ENCODE results near the gene PMM2.

The PMM2 gene

DNA sequence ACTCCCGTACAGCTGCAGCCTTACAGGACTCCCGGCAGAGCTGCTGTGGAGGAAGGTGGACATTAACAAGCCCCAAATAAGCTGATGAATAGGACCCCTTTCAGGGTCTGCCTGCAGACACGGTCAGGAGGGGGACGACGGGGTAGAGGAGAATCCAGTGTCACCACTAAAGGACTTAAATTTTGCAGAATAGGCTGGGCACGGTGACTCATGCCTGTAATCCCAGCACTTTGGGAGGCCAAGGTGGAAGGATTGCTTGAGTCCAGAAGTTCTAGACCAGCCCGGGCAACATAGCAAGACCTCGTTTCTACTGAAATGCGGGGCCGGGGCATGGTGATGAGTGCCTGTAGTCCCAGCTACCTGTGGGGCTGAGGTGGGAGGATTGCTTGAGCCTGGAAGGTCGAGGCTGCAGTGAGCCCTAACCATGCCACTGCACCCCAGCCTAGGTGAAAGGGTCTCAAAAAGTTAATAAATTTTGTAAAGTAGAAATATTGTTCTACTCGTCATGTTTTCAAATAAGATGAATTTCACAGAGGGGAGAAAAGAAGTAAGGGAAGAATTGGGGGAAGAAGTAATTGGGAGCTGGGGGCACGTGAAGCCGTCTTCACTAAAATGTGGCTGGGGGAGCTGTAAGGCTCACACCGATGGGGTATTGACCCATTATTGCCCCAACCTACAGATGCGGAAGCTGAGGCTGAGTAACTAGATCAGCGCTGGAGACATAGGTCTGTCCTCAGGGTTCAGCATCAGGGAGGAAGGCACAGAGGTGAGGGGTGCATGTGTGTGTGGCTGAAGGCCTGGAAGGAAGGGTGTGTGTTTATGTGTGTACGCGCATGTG lies 89.2 kb downstream of the PMM2 start:
- Mint-ChIP-seq H3K4me1 (ENCODE audit: low read depth) (peaks cover 11% of the 10 kb centered on the region), H3K27ac (peak overlapping the region; percentile 31), H3K9me3 (ENCODE audit: low read depth) (no peaks in the 10 kb centered on the region), H3K27me3 (no peaks in the 10 kb centered on the region), H3K36me3 (no peaks in the 10 kb centered on the region), H3K4me3 (no peak overlapping the region)

- Mint-ChIP-seq H3K9me3 (ENCODE audit: low read depth) (no peaks in the 10 kb centered on the region), H3K36me3 (no peaks in the 10 kb centered on the region), H3K4me1 (ENCODE audit: low read depth) (peaks cover 11% of the 10 kb centered on the region), H3K4me3 (no peak overlapping the region), H3K27me3 (no peaks in the 10 kb centered on the region), H3K27ac (no peak overlapping the region)
Measured at GRCh38 chr16:8887431-8887765, 89.8 kb downstream of the PMM2 start.

GRCh38 chr16:8887952-8888560 lies 90.4 kb downstream of the PMM2 start:
- Mint-ChIP-seq H3K36me3 (no peaks in the 10 kb centered on the region), H3K27me3 (no peaks in the 10 kb centered on the region), H3K4me3 (no peak overlapping the region), H3K4me1 (ENCODE audit: low read depth) (peaks cover 11% of the 10 kb centered on the region), H3K9me3 (ENCODE audit: low read depth) (no peaks in the 10 kb centered on the region), H3K27ac (no peak overlapping the region)

DNA sequence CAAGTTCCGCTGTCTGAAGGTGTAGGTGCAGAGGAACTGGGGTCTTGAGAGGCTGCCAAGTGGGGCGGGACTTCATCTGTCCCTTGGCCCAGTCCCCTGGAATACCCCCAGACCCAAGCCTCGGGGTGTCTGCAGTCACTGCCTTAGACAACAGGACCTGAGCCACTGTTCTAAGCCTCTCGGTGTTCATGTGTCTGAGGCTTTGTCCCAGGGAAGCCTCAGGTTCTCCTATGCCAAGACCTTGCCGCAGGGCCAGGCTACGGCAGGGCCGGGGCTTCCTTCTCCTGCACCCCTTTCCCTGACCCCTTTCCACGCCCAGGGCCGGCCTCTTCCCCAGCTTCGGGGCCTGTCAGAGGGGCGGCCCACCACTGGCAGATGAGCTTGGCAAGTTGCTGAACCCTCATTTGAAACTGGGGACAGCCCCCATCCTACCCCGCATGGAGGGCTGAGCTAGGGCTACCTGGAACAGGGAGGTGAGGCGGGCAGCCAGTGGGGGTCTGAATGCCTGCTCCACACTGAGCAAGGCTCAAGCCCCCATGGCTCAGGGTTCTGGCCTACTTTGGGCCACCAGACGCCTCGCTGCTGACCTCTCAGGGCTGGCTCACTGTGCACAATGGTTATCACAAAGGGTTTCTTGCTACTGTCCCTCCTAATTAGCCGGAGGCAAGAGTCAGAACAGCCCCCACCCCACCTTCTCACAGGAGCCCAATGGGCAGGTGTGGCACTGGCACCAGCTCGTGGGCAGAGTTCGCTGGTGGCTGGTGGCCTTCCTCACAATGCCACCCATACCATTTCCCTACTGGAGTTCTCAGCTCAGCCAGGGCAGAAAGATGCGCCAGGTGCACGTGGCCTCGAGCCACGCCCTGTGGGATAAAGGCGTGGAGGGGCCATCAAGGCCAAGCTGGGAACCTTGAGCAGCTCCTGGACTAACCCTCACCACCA lies 91.6 kb downstream of the PMM2 start:
- Mint-ChIP-seq H3K4me3 (no peak overlapping the region), H3K27ac (no peak overlapping the region), H3K27me3 (no peaks in the 10 kb centered on the region), H3K36me3 (no peaks in the 10 kb centered on the region), H3K9me3 (ENCODE audit: low read depth) (no peaks in the 10 kb centered on the region), H3K4me1 (ENCODE audit: low read depth) (peaks cover 11% of the 10 kb centered on the region)

DNA sequence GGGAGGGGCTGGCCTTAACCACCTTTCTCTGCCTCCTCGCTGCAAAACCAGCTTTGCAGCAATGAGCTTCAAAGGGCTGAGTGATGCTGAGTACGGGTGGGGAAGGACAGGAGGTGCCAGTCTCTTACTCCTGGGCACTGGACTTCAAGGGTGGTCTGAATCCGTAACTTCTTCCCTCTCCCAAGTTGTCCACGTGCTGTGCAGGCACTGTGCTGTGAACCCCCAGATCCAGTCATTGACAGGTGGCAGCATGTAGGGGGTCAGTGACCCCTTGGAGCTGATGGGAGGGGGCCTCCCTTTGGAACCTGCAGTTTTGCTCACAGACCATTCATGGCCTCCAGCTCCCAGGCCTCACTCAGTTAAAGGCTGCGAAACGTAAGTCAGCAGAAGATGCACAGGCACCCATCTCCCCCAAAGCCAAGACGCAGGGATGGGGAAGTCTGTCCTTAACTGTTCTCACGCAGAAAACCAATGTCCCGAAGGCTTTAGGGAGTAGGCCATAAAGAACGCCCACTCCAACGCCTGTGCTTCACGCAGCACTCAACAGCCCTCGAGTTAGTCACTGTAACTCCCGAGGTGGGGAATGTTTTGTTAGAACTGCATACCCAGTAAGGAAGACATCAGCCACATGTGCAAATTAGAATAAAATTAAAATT lies 92.4 kb downstream of the PMM2 start:
- Mint-ChIP-seq H3K27ac (peak overlapping the region; percentile 41), H3K36me3 (no peaks in the 10 kb centered on the region), H3K9me3 (ENCODE audit: low read depth) (no peaks in the 10 kb centered on the region), H3K4me1 (ENCODE audit: low read depth) (peaks cover 11% of the 10 kb centered on the region), H3K4me3 (no peak overlapping the region), H3K27me3 (no peaks in the 10 kb centered on the region)

GRCh38 chr16:8890549-8890921 lies 92.9 kb downstream of the PMM2 start:
- H3K4me1 Mint-ChIP-seq (ENCODE audit: low read depth): peaks cover 7% of the 10 kb centered on the region
- no peaks in the 10 kb centered on the region for H3K9me3 Mint-ChIP-seq (ENCODE audit: low read depth)
- peak overlapping the region; percentile 41 for H3K27ac Mint-ChIP-seq
- H3K36me3 Mint-ChIP-seq: no peaks in the 10 kb centered on the region
- H3K4me3 Mint-ChIP-seq: no peak overlapping the region
- H3K27me3 Mint-ChIP-seq: no peaks in the 10 kb centered on the region

GRCh38 chr16:8892101-8892575 lies 94.5 kb downstream of the PMM2 start:
- Mint-ChIP-seq H3K27ac (peak overlapping the region; percentile 58), H3K9me3 (ENCODE audit: low read depth) (no peaks in the 10 kb centered on the region), H3K36me3 (no peaks in the 10 kb centered on the region), H3K27me3 (no peaks in the 10 kb centered on the region), H3K4me3 (no peak overlapping the region), H3K4me1 (ENCODE audit: low read depth) (peaks cover 2% of the 10 kb centered on the region)

DNA sequence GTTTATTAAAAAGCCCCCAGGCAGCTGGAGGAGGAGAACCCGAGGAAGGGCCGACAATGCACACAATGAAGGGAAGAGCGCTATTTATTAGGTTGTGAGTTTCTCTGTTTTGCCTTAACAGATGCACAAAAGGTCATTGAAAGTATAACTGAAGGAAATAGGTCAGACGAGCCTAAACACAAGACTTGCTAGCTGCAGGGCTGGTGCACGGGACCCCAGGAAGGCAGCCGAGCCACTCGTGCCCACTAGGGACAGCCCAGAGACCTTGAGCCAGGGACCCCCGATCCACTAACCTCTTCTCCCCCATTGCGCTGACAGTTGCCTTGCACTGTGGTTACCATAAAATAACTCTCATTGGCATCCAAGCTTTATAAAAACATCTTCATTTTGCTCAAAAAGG lies 95.8 kb downstream of the PMM2 start:
- Mint-ChIP-seq H3K36me3 (no peaks in the 10 kb centered on the region), H3K27me3 (no peaks in the 10 kb centered on the region), H3K9me3 (ENCODE audit: low read depth) (no peaks in the 10 kb centered on the region), H3K27ac (peak overlapping the region; percentile 50), H3K4me3 (no peak overlapping the region), H3K4me1 (ENCODE audit: low read depth) (peaks cover 2% of the 10 kb centered on the region)

GRCh38 chr16:8893976-8894690 lies 96.5 kb downstream of the PMM2 start:
- Mint-ChIP-seq H3K36me3 (no peaks in the 10 kb centered on the region), H3K4me1 (ENCODE audit: low read depth) (peaks cover 2% of the 10 kb centered on the region), H3K27ac (peak overlapping the region; percentile 34)

GRCh38 chr16:8894736-8895334 lies 97.2 kb downstream of the PMM2 start:
- Mint-ChIP-seq H3K27ac (peak overlapping the region; percentile 34), H3K4me3 (no peak overlapping the region), H3K9me3 (ENCODE audit: low read depth) (no peaks in the 10 kb centered on the region), H3K36me3 (no peaks in the 10 kb centered on the region), H3K27me3 (no peaks in the 10 kb centered on the region), H3K4me1 (ENCODE audit: low read depth) (peaks cover 2% of the 10 kb centered on the region)

More at GRCh38 chr16:8893976-8894690, 96.5 kb downstream of the PMM2 start:
- H3K9me3 Mint-ChIP-seq (ENCODE audit: low read depth): no peaks in the 10 kb centered on the region
- H3K4me3 Mint-ChIP-seq: no peak overlapping the region
- no peaks in the 10 kb centered on the region for H3K27me3 Mint-ChIP-seq

DNA sequence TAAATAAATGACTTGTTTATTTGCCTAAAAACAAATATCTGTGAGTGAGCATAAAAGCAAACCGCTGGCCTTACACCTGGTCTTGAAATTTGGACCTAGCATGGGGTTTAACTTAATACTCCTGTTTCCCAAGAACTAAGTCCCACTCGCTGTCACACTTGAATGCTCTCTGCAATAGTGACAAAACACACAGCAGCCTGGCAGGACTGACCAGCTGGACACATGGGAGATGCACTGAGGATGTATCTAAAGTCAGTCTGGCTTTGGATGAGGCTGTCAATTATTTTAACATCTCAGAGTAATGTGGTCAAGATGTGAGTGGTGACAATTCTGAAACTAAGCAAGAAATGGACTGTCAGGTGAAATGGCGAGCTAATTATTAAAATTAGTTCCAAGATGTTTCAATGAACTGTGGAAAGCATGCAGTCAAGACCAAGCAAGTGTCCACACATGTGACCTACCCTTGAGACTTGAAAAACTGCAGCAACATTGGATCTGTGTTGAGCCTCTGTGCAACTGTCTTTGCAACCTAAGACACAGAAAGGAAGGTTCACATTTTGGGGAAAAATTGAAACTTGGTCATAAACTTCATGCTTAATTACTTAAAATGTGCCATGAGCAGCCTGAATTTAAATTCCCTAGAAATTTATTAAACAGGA lies 101.2 kb downstream of the PMM2 start:
- H3K4me3 Mint-ChIP-seq: no peak overlapping the region
- H3K27ac Mint-ChIP-seq: peak overlapping the region; percentile 28
- no peaks in the 10 kb centered on the region for H3K9me3 Mint-ChIP-seq (ENCODE audit: low read depth)
- H3K36me3 Mint-ChIP-seq: peaks cover 5% of the 10 kb centered on the region
- H3K4me1 Mint-ChIP-seq (ENCODE audit: low read depth): no peaks in the 10 kb centered on the region
- no peaks in the 10 kb centered on the region for H3K27me3 Mint-ChIP-seq

Measured in activated naive CD8-positive, alpha-beta T cell (primary cell).